B cell (primary cell): Measurements from ENCODE around the gene ZNF385A. TPM values are rescaled to one million over a fixed set of nuclear protein-coding genes. Genes with fewer than 3 reads are reported as not detected.
"Not testable (repeated sequence)": the region's sequence is repeated elsewhere in the genome, so short reads cannot be mapped to it uniquely, and the experiment has no call there.

Experiments
- ATAC-seq: fragments of 200-7000 bp; cut with Tn5 transposase; one replicate; pipeline ENCODE4 v1.10.0; 2021; ENCODE audit warnings: low read depth, mild to moderate bottlenecking, moderate number of reproducible peaks, moderate library complexity
- CTCF ChIA-PET: fragments of 350-600 bp; sonication (Branson Sonifier 250); formaldehyde crosslinking; loops from one replicate; lab custom pipeline; 2021; ENCODE audit warnings: antibody characterized with exemption, inconsistent platforms; lab: Charles Lee
- POLR2A ChIA-PET: fragments of 350-600 bp; sonication (Branson Sonifier 250); formaldehyde crosslinking; loops from one replicate; lab custom pipeline; 2021; ENCODE audit warnings: antibody characterized with exemption; lab: Charles Lee
- DNase-seq: peaks from one replicate; pipeline ENCODE4 v3.0.0; 2013
- H2AFZ ChIP-seq: 2 replicates; pipeline ENCODE4 v1.6.1; 2012; ENCODE audit warnings: mild to moderate bottlenecking, low read depth, low read length; ENCODE audit not compliant: insufficient read depth, poor library complexity, severe bottlenecking
- H3K27ac ChIP-seq, 2 donors: 1 replicate in 1 of 2; 2 replicates in 1 of 2; pipeline ENCODE4 v1.5.1; 2012 to 2013; ENCODE audit warnings: low read length in 2 of 2, mild to moderate bottlenecking in 2 of 2, moderate library complexity in 1 of 2
- H3K27me3 ChIP-seq, 4 experiments: fragments of 200-600 bp in 1 of 4; sonication (generic) in 1 of 4; replicated peaks in 1 of 4; 1 replicate in 2 of 4; 2 replicates in 2 of 4; pipeline versions ENCODE4 v1.6.1 to v1.7.0; 2013 to 2016; ENCODE audit warnings: low read length in 3 of 4, mild to moderate bottlenecking in 2 of 4, mixed read lengths in 1 of 4, moderate library complexity in 1 of 4; ENCODE audit not compliant: insufficient read depth in 4 of 4, control insufficient read depth in 3 of 4; ENCODE audit errors: control extremely low read depth in 1 of 4
- H3K36me3 ChIP-seq, 2 experiments: replicated peaks in 1 of 2; 1 replicate in 1 of 2; 2 replicates in 1 of 2; pipeline versions ENCODE4 v1.6.1 to v1.7.1; 2013; ENCODE audit warnings: low read length in 1 of 2; ENCODE audit not compliant: insufficient read depth in 2 of 2, control insufficient read depth in 1 of 2; ENCODE audit errors: control extremely low read depth in 1 of 2, extremely low read depth in 1 of 2
- H3K4me1 ChIP-seq, 2 donors: fragments of 200-600 bp in 1 of 2; sonication (generic) in 1 of 2; 1 replicate in 1 of 2; 2 replicates in 1 of 2; pipeline versions ENCODE4 v1.5.1 to v1.6.1; 2013 to 2017; ENCODE audit warnings: low read length in 2 of 2; ENCODE audit not compliant: control insufficient read depth in 2 of 2, insufficient read depth in 2 of 2
- H3K4me2 ChIP-seq: replicated peaks from 2 replicates; pipeline ENCODE3; 2012; ENCODE audit warnings: mild to moderate bottlenecking, low read depth, low read length; ENCODE audit not compliant: poor library complexity, severe bottlenecking
- H3K4me3 ChIP-seq, 5 experiments: fragments of 200-600 bp in 1 of 5; sonication (generic) in 1 of 5; 1 replicate in 3 of 5; 2 replicates in 2 of 5; pipeline versions ENCODE4 v1.5.1 to v1.7.0; 2011 to 2016; ENCODE audit warnings: low read length in 4 of 5, mild to moderate bottlenecking in 4 of 5, low read depth in 2 of 5, control low read depth in 1 of 5, moderate library complexity in 1 of 5; ENCODE audit not compliant: insufficient read depth in 1 of 5; ENCODE audit errors: control extremely low read depth in 1 of 5, extremely low read depth in 1 of 5
- H3K79me2 ChIP-seq: fragments of 200-600 bp; sonication (generic); one replicate; pipeline ENCODE4 v1.6.0; 2016; ENCODE audit warnings: low read length; ENCODE audit not compliant: control insufficient read depth, insufficient read depth
- H3K9ac ChIP-seq: fragments of 200-600 bp; sonication (generic); 2 replicates; pipeline ENCODE4 v1.6.1; 2017; ENCODE audit warnings: mild to moderate bottlenecking, low read length, moderate library complexity
- H3K9me3 ChIP-seq, 3 donors: one replicate each; pipeline versions ENCODE4 v1.6.1 to v1.7.1; 2013; ENCODE audit warnings: low read length in 2 of 3; ENCODE audit not compliant: control insufficient read depth in 2 of 3, insufficient read depth in 1 of 3; ENCODE audit errors: control extremely low read depth in 1 of 3
- H4K20me1 ChIP-seq: 2 replicates; pipeline ENCODE4 v1.6.0; 2012; ENCODE audit warnings: mild to moderate bottlenecking, low read length; ENCODE audit not compliant: insufficient read depth, control insufficient read depth, poor library complexity, severe bottlenecking
- H3K27ac Mint-ChIP-seq: one replicate; pipeline ENCODE4 v1.8.0; 2021; ENCODE audit warnings: mixed read lengths
- H3K27me3 Mint-ChIP-seq: one replicate; pipeline ENCODE4 v1.8.0; 2021; ENCODE audit warnings: mixed read lengths
- H3K4me1 Mint-ChIP-seq: one replicate; pipeline ENCODE4 v1.8.0; 2021; ENCODE audit warnings: mixed read lengths
- H3K4me3 Mint-ChIP-seq: one replicate; pipeline ENCODE4 v1.8.0; 2021; ENCODE audit warnings: mixed read lengths
- H3K9me3 Mint-ChIP-seq: one replicate; pipeline ENCODE4 v1.8.0; 2022; ENCODE audit warnings: mixed read lengths; ENCODE audit not compliant: insufficient read depth
- EZH2 ChIP-seq: IDR thresholded peaks from 2 replicates; pipeline ENCODE4 v1.6.1; 2012; ENCODE audit warnings: borderline replicate concordance, low read depth, mild to moderate bottlenecking, moderate library complexity, low read length; ENCODE audit not compliant: insufficient read depth, poor library complexity, severe bottlenecking
- whole genome bisulfite sequencing: methylation state at CpG from one replicate; pipeline ENCODE4 v1.1.5; 2013; ENCODE audit warnings: missing lambda C conversion rate; ENCODE audit not compliant: insufficient coverage; 5-methylcytosine and 5-hydroxymethylcytosine counted together
- intact Hi-C: fragments of 100-400 bp; cut with micrococcal nuclease; formaldehyde crosslinking; loops from one replicate; pipeline ENCODE4 v1.10.0; 2022
- polyA plus RNA-seq: library from polyadenylated mRNA; depleted of rRNA; stranded (reverse); fragments of >200 nt; gene quantifications from 2 replicates; pipeline ENCODE4 v1.2.3, GENCODE V29; 2012
- total RNA-seq, 2 donors: library from RNA; stranded (reverse); fragments of 120-200 nt in 1 of 2; gene quantifications; 1 replicate in 1 of 2; 2 replicates in 1 of 2; pipeline versions ENCODE4 v1.2.3 to v1.2.4, GENCODE V29; 2013 to 2022
- TF ChIP-seq, protein P1 (sequence below): fragments of 200-600 bp; IDR thresholded peaks from one replicate; pipeline ENCODE4 v1.8.0; 2022; ENCODE audit warnings: antibody characterized with exemption, mild to moderate bottlenecking

The ZNF385A gene
- total and polyA plus RNA-seq, 2 donors (not counting 1 experiment from before 2014, with no cell fraction given): 4.9 to 5.1 TPM

- Histone ChIP-seq H3K4me1 (peaks cover 14 to 16% of the 10 kb centered on the region in 2 donors), H3K79me2 (peaks cover 79% of the 10 kb centered on the region), H3K9me3 (no peaks in the 10 kb centered on the region), H3K27ac (no peak overlapping the region), H2AFZ (no peak overlapping the region), H3K27me3 (no peaks in the 10 kb centered on the region), H4K20me1 (peaks cover 12% of the 10 kb centered on the region), H3K9ac (no peak overlapping the region), H3K36me3 (peaks cover 0 to 21% of the 10 kb centered on the region in 2 experiments), H3K4me2 (no peak overlapping the region), H3K4me3 (no peak overlapping the region)
- Mint-ChIP-seq H3K27ac (no peak overlapping the region), H3K27me3 (no peaks in the 10 kb centered on the region), H3K4me3 (no peak overlapping the region), H3K4me1 (peaks cover 46% of the 10 kb centered on the region), H3K9me3 (no peaks in the 10 kb centered on the region)
- ChIA-PET CTCF (interaction anchor here (1.2 to 2.0 kb wide), 3 partner anchors 8 to 48 kb away, joined by 3 to 6 read pairs (median 3); partner anchors contain the start of gene HNRNPA1), POLR2A (no interaction called here)
- ATAC-seq (no peak), DNase-seq (no peak)
- 100% methylated on average over 3 of the region's 6 CpGs for WGBS
- intact Hi-C loops: no loop called here
- no peak for TF ChIP-seq EZH2
- TF ChIP-seq, protein P1, sequence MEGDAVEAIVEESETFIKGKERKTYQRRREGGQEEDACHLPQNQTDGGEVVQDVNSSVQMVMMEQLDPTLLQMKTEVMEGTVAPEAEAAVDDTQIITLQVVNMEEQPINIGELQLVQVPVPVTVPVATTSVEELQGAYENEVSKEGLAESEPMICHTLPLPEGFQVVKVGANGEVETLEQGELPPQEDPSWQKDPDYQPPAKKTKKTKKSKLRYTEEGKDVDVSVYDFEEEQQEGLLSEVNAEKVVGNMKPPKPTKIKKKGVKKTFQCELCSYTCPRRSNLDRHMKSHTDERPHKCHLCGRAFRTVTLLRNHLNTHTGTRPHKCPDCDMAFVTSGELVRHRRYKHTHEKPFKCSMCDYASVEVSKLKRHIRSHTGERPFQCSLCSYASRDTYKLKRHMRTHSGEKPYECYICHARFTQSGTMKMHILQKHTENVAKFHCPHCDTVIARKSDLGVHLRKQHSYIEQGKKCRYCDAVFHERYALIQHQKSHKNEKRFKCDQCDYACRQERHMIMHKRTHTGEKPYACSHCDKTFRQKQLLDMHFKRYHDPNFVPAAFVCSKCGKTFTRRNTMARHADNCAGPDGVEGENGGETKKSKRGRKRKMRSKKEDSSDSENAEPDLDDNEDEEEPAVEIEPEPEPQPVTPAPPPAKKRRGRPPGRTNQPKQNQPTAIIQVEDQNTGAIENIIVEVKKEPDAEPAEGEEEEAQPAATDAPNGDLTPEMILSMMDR: no peak
Observed at GRCh38 chr12:54328595-54329337, 55.8 kb downstream of the ZNF385A start.

DNA sequence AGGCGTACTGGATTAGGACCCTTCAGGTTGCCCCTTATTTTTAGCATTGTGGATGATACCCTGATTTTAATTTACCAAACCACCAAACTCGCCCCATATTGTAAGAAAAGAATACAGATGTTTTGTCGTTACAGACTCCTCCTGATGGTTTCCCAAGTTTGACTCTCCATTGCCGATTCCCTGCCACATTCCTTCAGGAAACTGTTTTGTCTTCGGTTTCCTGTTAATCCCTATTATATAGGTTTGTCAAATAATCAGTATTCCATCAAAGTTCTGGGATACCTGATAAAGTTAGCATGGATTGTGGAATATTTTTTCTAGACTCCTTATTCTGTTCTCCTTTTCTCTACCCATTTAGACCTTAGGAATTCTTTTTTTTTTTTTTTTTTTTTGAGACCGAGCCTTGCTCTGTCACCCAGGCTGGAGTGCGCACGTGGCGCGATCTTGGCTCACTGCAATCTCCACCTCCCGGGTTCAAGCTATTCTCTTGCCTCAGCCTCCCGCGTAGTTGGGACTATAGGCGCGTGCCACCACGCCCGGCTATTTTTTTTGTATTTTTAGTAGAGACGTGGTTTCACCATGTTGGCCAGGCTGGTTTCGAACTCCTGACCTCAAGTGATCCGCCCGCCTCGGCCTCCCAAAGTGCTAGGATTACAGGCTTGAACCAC is 59.0 kb downstream of the ZNF385A start:
- 75% methylated on average over 8 of the region's 22 CpGs for WGBS
- POLR2A ChIA-PET: interaction anchor here (0.6 to 1.9 kb wide), 12 partner anchors 24 to 873 kb away, joined by 3 to 23 read pairs (median 4); partner anchors contain the start of genes CBX5 and HNRNPA1
- Histone ChIP-seq H3K4me3 (peak overlapping the region; percentile 54 to 97 (median 87)), H3K9ac (peak overlapping the region; percentile 86), H2AFZ (peak overlapping the region; percentile 85), H3K4me2 (peak overlapping the region; percentile 81), H3K27ac (peak overlapping the region; percentile 76 to 89), H3K79me2 (peaks cover 49% of the 10 kb centered on the region), H3K4me1 (peaks cover 10 to 12% of the 10 kb centered on the region in 2 donors), H3K36me3 (peaks cover 0 to 12% of the 10 kb centered on the region in 2 experiments)
- H3K9me3 Mint-ChIP-seq, H4K20me1 ChIP-seq, H3K9me3 ChIP-seq, H3K27me3 Mint-ChIP-seq, H3K27me3 ChIP-seq, ATAC-seq, DNase-seq: not testable (repeated sequence)
- peaks cover 35% of the 10 kb centered on the region for H3K4me1 Mint-ChIP-seq
- peak overlapping the region; percentile 94 for H3K4me3 Mint-ChIP-seq
- intact Hi-C loops: loop anchor here (1.0 to 2.0 kb wide), 5 partner anchors 34 to 136 kb away; no protein-coding TSS in a partner anchor
- H3K27ac Mint-ChIP-seq: peak overlapping the region; percentile 96
- CTCF ChIA-PET: interaction anchor here (0.6 to 7.8 kb wide), 22 partner anchors 9 to 173 kb away, joined by 3 to 61 read pairs (median 7); partner anchors contain the start of genes CBX5, HNRNPA1 and NFE2
